Dendritic cell treated with granulocyte-macrophage colony-stimulating factor and Interleukin-4, amounts not matched to agents 40 ng/mL and 50 ng/mL, for 4 days (primary cell): Measurements from ENCODE around the gene SIPA1.

Experiments
- H3K27ac Mint-ChIP-seq: one replicate; pipeline ENCODE4 v1.8.0; 2022; ENCODE audit warnings: mild to moderate bottlenecking, mixed read lengths
- H3K27me3 Mint-ChIP-seq: one replicate; pipeline ENCODE4 v1.8.0; 2022; ENCODE audit warnings: mild to moderate bottlenecking, mixed read lengths
- H3K36me3 Mint-ChIP-seq: one replicate; pipeline ENCODE4 v1.8.0; 2022; ENCODE audit warnings: low read depth, mixed read lengths
- H3K4me1 Mint-ChIP-seq: one replicate; pipeline ENCODE4 v1.8.0; 2022; ENCODE audit warnings: low read depth, mixed read lengths
- H3K4me3 Mint-ChIP-seq: one replicate; pipeline ENCODE4 v1.8.0; 2022; ENCODE audit warnings: mild to moderate bottlenecking, moderate library complexity, mixed read lengths
- H3K9me3 Mint-ChIP-seq: one replicate; pipeline ENCODE4 v1.8.0; 2022; ENCODE audit warnings: mixed read lengths
- intact Hi-C: fragments of 100-400 bp; cut with micrococcal nuclease; formaldehyde crosslinking; loops from one replicate; pipeline ENCODE4 v1.15.0; 2022

Gene SIPA1

DNA sequence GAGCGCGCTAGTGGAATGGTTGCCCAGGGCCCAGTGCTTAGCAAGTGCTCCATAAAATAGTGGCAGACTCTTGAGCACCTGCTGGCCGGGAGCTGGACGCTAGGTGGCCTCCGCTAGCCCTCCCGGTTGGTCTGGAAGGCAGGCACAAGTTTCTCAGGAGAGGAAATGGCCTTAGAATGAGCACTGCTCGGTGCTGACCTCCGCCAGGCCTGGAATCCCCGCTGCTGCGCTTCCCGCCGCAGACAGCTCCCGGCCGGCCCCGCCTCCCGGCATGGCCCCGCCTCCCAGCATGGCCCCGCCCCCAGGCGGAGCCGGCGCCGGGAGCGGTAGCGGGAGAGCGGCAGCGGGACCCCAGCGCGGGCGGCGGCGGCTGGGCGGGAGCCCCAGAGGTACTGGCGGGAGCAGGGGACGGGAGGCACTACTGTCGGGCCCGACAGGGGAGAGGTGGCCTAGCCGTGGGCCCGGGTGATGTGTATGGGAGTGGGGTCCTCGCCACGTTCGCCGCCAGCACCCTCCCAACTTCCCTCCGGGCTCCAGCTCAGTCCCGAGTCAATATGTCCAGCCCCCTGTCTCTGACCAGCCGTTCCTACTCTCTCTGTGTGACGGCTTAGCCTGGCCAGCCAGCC, at the start of gene SIPA1:
SIPA1 (plus strand) TSS at position 308 of the 626 bp plus-strand sequence. CDS start 2,821 bp downstream, outside the sequence.
- peaks cover 64% of the 10 kb centered on the region for H3K4me1 Mint-ChIP-seq
- H3K4me3 Mint-ChIP-seq = peak within 1 kb of the TSS; percentile 98
- H3K9me3 Mint-ChIP-seq = no peaks in the 10 kb centered on the region
- H3K36me3 Mint-ChIP-seq = peaks cover 87% of the 10 kb centered on the region
- H3K27me3 Mint-ChIP-seq = no peaks in the 10 kb centered on the region
- intact Hi-C loops = no loop called here
- peak within 1 kb of the TSS; percentile 94 for H3K27ac Mint-ChIP-seq

DNA sequence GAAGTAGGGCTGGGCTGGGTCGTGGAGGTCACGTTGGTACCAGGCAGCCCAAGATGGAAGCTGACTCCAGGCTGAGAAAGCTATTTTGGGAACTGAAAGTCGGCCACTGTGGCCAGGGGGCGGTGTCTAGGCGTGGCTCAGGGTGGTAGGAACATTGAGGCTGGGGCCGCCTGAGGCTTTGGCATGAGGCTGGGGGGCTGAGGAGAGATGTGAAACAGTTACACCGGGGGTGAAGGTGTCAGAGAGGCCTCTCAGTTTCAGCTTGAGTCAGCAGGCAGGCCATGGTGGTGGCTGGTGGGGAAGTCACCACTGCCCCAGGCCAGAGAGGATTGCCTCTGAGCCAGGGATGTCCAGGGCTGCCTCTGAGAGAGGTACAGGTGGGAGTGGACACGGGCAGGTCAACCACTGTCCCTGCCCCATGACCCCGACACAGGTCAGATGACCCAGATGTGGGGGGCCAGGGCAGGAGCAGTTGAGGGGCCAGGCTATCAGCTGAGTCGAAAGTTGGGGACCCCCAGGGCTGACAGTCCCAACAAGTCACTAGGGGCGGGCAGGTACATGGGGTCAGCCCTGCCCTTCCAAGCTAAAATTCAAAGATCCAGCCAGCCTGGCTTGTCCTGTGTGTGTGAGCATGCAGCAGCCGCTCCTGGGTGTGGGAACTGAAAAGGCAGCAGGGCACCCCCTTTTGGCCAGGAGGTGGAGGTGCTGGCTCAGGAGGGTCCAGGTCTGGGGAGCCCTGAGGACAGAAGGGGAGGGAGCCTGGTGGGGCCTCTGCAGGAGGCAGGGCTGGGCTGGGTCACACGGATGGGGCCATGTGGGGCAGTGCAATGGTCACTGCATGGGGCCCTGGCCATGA, 49.5 kb upstream of the SIPA1 start:
- Mint-ChIP-seq H3K4me3 (peak overlapping the region; percentile 79), H3K9me3 (no peaks in the 10 kb centered on the region), H3K27ac (peak overlapping the region; percentile 95), H3K36me3 (peaks cover 95% of the 10 kb centered on the region), H3K4me1 (peaks cover 80% of the 10 kb centered on the region), H3K27me3 (no peaks in the 10 kb centered on the region)
- intact Hi-C loops = loop anchor here (1.0 kb wide), 2 partner anchors 14 to 48 kb away; no protein-coding TSS in a partner anchor

DNA sequence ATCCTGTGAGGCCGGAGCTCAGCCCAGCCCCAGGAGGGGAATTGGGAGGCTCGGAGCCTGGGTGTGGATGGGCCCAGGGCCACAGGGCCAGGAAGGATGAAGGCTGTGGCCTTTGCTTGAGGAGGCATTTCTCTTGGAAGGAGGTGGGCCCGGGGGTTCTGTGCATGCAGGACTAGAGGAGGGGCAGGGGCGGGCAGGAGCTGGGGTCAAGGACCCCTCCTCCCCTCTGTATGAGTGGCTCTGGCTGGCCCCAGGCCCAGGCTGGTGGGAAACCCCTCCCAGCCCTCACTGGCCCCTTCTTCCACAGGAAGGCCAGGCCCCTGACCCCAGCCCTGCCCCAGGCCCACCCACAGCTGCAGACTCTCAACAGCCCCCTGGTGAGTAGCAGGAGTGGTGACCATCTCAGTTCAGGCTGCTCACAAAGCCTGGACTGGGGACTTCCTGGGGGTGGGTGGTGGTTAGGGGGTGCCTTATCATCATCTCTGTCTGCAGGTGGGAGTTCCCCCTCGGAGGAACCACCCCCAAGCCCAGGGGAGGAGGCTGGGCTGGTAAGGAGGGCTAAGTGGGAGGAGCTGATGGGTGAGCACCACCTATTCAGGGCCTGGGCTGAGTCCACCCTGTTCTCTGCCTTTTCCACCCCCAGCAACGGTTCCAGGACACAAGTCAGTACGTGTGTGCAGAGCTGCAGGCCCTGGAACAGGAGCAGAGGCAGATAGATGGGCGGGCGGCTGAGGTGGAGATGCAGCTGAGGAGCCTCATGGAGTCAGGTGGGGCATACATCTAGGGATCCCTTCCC, 48.3 kb upstream of the SIPA1 start:
- Mint-ChIP-seq H3K27ac (peak overlapping the region; percentile 95), H3K36me3 (peaks cover 94% of the 10 kb centered on the region), H3K4me1 (peaks cover 79% of the 10 kb centered on the region), H3K4me3 (no peak overlapping the region), H3K9me3 (no peaks in the 10 kb centered on the region), H3K27me3 (no peaks in the 10 kb centered on the region)
- intact Hi-C loops = no loop called here

DNA sequence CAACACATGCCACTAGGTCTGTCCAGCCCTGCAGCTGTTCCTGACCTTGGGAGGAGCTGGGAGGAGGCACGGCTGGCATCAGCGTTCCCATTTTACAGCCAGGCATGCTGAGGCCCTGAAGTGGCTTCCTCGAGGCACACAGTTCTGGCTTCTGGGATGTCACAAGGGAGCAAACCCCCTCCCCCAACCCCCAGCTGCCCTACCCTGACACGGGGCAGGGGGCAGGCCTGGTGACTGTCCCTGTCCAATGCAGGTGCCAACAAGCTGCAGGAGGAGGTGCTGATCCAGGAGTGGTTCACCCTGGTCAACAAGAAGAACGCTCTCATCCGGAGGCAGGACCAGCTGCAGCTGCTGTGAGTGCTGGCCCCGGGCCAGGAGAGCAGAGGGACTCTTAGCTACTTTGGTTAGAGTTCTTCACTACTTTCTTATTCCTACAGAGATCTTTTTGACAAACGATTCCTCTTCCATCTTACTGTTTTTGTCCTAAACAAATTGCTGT, 47.6 kb upstream of the SIPA1 start:
- no peak overlapping the region for H3K27ac Mint-ChIP-seq
- H3K27me3 Mint-ChIP-seq = no peaks in the 10 kb centered on the region
- H3K9me3 Mint-ChIP-seq = no peaks in the 10 kb centered on the region
- H3K4me3 Mint-ChIP-seq = no peak overlapping the region
- intact Hi-C loops = no loop called here
- peaks cover 95% of the 10 kb centered on the region for H3K36me3 Mint-ChIP-seq
- peaks cover 84% of the 10 kb centered on the region for H3K4me1 Mint-ChIP-seq

DNA sequence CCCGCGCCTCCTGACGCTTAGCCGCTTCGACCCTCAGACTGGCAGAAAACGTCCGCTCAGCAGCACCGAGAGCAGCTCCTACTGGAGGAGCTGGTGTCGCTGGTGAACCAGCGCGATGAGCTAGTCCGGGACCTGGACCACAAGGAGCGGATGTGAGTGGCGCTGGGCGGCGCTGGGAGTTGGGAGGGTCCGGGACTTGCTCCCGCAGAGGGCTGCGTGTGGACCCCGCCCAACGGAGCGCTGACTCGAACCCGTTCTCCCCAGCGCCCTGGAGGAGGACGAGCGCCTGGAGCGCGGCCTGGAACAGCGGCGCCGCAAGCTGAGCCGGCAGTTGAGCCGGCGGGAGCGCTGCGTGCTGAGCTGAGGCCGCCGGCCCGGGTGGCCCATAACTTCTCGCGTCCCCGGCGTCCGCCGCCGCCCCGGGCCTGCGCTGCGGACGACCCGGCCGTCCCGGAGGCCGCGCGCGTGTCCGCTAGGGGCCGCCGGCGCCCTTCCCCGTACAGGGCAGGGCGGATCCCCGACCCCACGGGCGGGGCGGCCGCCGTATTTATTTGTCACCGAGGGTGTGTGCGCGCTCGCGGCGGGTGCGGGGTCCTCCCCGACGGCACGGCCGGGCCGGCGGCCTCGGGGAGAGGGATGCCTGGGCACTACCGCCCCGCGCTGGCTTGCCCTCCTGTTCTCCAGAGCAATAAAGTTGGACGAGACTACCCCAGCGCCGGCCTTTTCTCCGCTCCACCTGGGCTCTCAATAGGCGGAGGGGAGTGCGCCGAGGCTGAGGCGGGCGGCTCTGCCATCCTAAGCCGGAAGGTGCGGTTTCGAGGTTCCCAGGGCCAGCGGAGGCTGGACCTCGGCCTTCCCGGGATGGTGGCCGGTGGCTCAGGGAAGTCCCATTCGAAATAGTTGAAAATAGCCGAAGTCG, 45.7 kb upstream of the SIPA1 start:
- Mint-ChIP-seq H3K27ac (no peak overlapping the region), H3K4me3 (no peak overlapping the region), H3K4me1 (peaks cover 80% of the 10 kb centered on the region), H3K9me3 (no peaks in the 10 kb centered on the region), H3K36me3 (peaks cover 90% of the 10 kb centered on the region), H3K27me3 (no peaks in the 10 kb centered on the region)
- intact Hi-C loops = no loop called here

DNA sequence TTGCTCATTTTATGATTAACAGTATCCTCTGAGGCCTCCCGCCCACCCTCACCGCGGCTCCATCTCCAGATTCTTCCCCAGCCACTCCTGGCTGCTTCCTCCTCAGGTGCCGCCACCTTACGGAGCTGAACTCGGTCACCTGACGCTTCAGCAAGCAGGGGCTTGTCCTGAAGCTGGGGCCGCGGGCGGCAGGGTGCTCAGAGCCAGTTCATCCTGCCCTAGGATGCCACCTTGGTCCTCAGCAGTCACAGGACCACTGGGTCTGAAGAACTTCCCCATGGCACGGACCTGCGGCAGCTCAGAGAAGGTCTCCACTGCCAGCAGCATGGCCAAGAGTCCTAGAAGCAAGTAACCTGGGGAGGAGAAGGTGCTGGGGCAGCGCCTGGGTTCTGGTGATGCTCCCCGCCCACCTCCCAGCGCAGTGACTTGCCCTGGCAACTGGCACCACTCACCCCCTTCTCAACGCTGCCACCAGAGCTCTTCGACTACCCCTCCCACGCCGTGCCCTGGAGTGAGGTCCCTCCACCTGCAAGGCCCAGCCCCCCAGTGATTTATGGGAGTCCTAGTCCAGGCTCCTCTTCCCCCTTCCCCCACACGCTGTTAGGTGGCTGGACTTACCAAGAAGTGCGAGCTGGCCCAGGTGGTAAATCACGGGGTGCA, 44.9 kb upstream of the SIPA1 start:
- Mint-ChIP-seq H3K27me3 (no peaks in the 10 kb centered on the region), H3K4me1 (peaks cover 80% of the 10 kb centered on the region), H3K27ac (peak overlapping the region; percentile 68), H3K36me3 (peaks cover 93% of the 10 kb centered on the region), H3K4me3 (peak overlapping the region; percentile 5), H3K9me3 (no peaks in the 10 kb centered on the region)
- intact Hi-C loops = no loop called here

GRCh38 chr11:65593518-65594414, 44.1 kb upstream of the SIPA1 start:
- peak overlapping the region; percentile 68 for H3K27ac Mint-ChIP-seq
- H3K4me3 Mint-ChIP-seq = peak overlapping the region; percentile 5
- H3K36me3 Mint-ChIP-seq = peaks cover 93% of the 10 kb centered on the region
- H3K9me3 Mint-ChIP-seq = no peaks in the 10 kb centered on the region
- H3K27me3 Mint-ChIP-seq = no peaks in the 10 kb centered on the region
- intact Hi-C loops = no loop called here
- H3K4me1 Mint-ChIP-seq = peaks cover 79% of the 10 kb centered on the region

- intact Hi-C loops = no loop called here
- Mint-ChIP-seq H3K4me3 (no peak overlapping the region), H3K4me1 (peaks cover 71% of the 10 kb centered on the region), H3K27me3 (no peaks in the 10 kb centered on the region), H3K36me3 (peaks cover 93% of the 10 kb centered on the region), H3K27ac (peak overlapping the region; percentile 69), H3K9me3 (no peaks in the 10 kb centered on the region)
Observed at GRCh38 chr11:65595131-65595530, 42.8 kb upstream of the SIPA1 start.

DNA sequence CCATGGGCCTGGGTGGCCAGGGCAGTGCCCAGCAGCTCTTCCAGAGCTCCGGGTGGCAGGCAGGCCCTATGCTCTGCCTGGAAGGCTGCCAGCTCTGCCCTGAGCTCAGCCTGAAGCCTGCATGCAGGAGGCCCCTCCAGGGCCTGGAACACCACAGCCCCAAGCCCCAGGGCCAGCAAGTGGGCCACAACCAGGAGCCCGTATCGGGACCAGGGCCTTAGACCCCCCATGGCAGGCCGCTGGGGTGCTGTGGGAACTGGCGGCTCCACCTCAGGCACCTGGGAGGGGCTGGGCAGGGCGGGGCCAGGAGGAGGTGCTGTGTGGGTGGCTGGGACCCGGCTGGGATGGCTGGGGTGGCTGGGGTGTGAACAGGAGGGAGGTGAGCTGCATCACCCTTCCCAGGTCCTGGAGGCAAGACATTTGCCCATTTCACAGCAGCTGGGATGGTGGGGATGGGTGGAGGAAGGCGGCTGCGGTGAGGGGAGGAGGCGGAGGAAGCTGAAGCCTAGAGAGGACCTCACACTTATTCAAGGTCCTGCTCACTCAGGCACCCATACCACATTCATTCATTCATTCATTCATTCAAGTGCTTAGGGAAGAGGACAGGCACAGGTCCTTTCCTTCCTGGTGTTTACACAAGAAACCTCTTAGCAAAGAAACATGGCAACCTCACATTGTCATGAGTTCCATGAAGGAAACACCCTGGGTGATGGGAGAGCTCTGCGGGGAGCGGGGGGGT, 42.2 kb upstream of the SIPA1 start, which contains the start of gene KCNK7:
KCNK7 (minus strand) TSS at position 258 of the 739 bp plus-strand sequence; CDS start at position 230, 28 bp downstream.
- no peak within 1 kb of the TSS for H3K4me3 Mint-ChIP-seq
- H3K27ac Mint-ChIP-seq = peak within 1 kb of the TSS; percentile 69
- intact Hi-C loops = no loop called here
- H3K4me1 Mint-ChIP-seq = peaks cover 67% of the 10 kb centered on the region
- H3K9me3 Mint-ChIP-seq = no peaks in the 10 kb centered on the region
- peaks cover 93% of the 10 kb centered on the region for H3K36me3 Mint-ChIP-seq
- H3K27me3 Mint-ChIP-seq = no peaks in the 10 kb centered on the region

GRCh38 chr11:65596520-65596919, 41.4 kb upstream of the SIPA1 start:
- Mint-ChIP-seq H3K27ac (peak overlapping the region; percentile 69), H3K27me3 (no peaks in the 10 kb centered on the region), H3K4me3 (no peak overlapping the region), H3K36me3 (peaks cover 93% of the 10 kb centered on the region), H3K9me3 (no peaks in the 10 kb centered on the region), H3K4me1 (peaks cover 68% of the 10 kb centered on the region)
- intact Hi-C loops = no loop called here

- Mint-ChIP-seq H3K9me3 (no peaks in the 10 kb centered on the region), H3K4me1 (peaks cover 57% of the 10 kb centered on the region), H3K27ac (no peak overlapping the region), H3K36me3 (peaks cover 93% of the 10 kb centered on the region), H3K27me3 (no peaks in the 10 kb centered on the region), H3K4me3 (no peak overlapping the region)
- intact Hi-C loops = no loop called here
Observed at GRCh38 chr11:65598258-65598699, 39.6 kb upstream of the SIPA1 start.
